GM18867 (cell line): ENCODE data around the gene CD2.

Source experiments
- ATAC-seq: cut with Tn5 transposase; IDR thresholded peaks from one replicate; pipeline ENCODE4 v1.9.1; 2021; ENCODE audit warnings: mild to moderate bottlenecking, moderate library complexity; ENCODE audit not compliant: unreplicated experiment

CD2 gene, protein sequence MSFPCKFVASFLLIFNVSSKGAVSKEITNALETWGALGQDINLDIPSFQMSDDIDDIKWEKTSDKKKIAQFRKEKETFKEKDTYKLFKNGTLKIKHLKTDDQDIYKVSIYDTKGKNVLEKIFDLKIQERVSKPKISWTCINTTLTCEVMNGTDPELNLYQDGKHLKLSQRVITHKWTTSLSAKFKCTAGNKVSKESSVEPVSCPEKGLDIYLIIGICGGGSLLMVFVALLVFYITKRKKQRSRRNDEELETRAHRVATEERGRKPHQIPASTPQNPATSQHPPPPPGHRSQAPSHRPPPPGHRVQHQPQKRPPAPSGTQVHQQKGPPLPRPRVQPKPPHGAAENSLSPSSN

GRCh38 chr1:116754198-116754977 is at the start of gene CD2:
Gene CD2 (plus strand): TSS chr1:116754430. CDS start chr1:116754493, 63 bp downstream.
- no peak for ATAC-seq

DNA sequence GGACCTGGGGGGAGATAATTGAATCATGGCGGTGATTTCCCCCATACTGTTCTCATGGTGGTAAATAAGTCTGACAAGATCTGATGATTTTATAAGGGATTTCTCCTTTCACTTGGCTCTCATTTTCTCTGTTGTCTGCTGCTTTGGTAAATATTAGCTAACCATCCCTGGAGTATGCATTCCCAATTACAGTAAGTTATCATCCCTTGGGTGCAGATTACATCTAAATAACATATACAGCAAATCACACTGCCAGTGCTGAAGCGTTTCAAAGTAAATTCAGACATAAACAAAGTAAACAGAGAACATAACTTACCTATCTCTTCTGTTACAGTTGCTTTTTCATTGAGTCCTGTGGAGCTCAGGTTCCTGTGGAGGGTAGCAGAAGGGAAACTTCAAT is 48.1 kb upstream of the CD2 start:
- no peak for ATAC-seq

GRCh38 chr1:116706841-116707240 is 47.4 kb upstream of the CD2 start:
- ATAC-seq, result no peak

DNA sequence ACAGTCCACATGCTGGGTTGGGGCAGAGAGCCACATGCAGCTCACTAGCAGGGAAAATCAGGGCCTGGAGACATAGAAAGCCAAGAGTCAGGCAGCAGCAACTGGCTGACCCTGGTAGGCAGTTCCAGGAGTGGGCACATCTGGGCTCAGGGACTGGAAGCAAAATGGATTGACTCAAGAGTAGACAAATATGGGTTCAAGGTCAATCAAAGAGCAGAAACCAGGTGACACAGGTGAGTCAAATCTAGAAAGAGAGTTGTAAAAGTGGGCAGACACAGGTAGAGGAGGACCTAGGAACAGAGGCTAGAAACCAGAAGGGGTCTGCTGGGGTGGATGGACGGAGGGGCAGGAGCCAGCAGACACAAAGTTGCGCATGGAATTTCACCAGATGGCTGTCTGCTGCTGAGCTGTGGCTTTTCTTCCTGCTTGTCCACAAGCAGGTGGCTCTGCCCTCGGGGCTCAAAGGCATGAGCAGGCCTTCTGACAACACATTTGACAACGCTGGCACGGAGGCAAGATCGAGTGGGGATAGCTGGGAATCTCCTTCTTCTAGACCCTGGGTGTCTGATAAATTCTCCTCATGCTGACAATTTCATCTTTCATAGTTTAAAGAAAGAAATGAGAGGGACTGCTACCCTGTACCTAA is 45.9 kb upstream of the CD2 start:
- no peak for ATAC-seq

DNA sequence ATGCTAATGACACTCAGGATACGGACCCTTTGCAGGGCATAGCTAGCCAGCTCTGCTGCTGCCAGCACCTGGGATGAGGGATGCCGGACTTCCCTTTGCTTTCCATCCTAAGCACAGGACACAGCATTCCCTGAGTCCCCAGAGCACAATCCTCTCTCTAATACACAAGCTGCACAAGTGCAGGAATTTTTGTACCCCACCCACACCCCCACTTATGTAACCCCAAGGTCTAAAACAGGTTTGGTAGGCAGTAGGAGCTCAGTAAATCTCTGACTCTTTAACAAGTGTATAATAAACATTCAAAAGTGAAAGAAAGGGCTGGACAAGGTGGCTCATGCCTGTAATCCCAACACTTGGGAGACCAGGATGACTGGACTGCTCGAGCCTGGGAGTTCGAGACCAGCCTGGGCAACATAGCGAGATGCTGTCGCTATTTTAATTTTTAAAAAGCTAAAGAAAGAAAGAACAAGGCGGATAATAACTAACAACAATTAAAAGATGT is 44.5 kb upstream of the CD2 start:
- ATAC-seq, result no peak

- no peak for ATAC-seq
Observed at GRCh38 chr1:116710420-116711262, 43.6 kb upstream of the CD2 start.

- no peak for ATAC-seq
Observed at GRCh38 chr1:116711263-116711840, 42.9 kb upstream of the CD2 start.

DNA sequence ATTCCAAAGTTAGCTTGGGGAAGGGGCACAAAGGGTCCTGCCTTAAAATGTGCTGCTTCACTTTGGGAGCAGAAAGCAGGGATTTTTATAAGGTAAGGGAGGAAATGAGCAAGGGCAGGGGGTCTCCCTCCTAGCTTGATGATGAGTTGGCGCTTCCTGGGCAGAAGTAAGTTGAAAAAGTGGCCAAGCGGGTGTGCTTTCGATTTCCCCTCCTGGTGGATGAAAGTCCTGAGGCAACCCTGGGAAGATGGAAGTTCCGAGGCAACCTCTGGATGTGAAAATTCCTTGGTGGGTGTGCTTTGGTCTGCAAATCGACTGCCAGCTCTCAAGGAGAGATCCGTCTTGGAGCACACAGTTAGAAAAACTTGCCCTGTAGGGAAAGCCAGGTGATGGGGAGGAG is 41.7 kb upstream of the CD2 start:
- ATAC-seq, result no peak

DNA sequence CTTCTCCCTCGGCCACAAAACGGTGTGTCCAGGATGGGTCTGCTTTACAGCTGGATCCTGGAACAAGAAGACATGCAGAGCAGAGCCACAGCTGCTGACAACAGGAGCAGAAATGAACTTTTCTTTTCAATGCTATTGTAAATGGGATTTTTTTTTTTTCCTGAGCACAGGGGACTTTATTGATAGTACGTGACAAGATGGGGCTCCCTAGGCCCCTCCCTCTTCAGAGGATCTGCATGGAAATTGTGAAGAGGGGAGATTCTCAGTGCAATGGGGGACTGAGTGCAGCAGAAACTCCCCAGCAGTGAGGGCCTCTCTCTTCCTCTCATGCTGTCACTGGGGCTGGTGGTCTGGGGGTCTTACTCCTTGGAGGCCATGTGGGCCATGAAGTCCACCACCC is 40.8 kb upstream of the CD2 start:
- no peak for ATAC-seq

GRCh38 chr1:116716391-116716790 is 37.8 kb upstream of the CD2 start:
- no peak for ATAC-seq

DNA sequence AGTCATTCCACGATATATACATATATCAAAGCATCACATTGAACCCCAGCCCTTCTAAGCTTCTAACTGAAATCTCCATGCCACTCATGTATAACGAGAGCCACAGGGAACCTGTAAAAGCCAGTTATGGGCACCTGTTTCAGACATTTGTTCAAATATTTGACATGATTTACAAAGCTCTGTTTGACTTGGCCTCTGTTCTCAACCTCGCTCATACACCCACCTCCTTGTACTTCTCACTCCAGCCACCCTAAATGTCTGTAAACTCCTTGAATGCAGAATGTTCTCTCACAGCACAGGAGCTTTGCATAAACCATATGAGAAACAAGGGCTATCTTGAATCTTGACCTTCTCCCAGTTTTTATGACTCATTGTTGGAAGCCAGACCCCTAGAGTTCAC is 36.9 kb upstream of the CD2 start:
- ATAC-seq, result no peak

- no peak for ATAC-seq
Observed at GRCh38 chr1:116720364-116721038, 33.7 kb upstream of the CD2 start.

GRCh38 chr1:116721039-116721405 is 33.2 kb upstream of the CD2 start:
- no peak for ATAC-seq

DNA sequence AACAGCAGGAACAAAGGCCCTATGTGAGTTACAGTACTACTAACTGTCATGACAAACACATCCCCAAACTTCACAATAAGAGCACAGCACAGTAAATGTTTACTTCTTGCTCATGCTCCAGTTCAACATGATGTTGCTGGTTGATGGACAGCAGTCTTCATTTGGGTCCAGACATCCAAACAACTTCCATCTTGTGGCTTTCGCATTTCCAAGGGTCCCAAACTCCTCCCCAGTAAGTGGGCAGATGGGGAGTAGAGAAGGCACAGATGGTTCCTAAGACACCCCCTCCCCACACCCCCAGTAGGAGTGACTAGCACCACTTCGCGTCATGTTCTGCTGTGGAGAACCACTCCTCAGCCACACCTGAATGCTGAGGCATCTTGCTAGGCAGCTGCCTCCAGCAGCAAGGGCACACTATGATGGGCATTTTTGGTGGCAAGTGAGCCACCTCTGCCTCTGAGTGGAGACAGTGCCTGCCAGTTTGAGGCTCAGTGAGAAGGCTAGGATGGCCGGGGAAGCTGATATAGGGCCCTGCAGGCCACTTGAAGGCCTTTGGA is 32.7 kb upstream of the CD2 start:
- no peak for ATAC-seq

DNA sequence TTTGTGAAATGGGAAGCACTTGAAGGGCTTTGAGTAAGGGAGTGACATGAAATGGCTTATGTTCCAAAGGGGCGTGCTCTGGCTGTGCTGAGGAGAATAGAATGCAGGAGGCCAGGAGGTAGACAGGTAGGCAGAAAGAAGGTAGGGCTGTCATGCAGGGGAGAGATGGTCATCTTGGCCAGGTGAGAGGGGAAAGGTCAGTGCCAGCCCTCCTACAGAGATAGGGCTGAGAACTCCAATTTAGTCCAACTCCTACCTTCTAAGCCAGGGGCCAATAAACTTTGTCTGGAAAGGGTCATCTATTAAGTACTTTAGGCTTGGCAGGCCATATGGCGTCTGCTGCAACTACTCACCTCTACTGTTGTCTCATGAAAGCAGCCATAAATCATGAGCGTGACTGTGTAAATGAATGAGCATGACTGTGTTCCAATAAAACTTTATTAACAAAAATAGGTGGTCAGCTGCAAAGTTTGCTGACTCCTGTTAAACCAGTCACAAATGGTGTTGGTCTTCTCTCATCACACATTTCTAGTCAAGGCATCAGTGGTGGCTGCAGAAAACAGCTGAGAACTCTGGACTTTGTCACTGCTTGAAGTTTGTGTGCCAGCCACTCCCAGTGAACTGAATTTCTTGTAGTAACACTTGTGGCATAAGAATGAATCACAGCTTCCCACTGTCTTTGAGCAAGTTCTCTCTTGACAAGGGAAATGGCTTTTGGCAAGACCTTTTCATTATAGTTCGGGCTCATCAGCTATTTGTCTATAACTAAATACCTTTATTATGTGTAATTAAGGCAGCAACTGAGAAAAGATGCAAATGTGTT is 32.0 kb upstream of the CD2 start:
- ATAC-seq, result no peak

DNA sequence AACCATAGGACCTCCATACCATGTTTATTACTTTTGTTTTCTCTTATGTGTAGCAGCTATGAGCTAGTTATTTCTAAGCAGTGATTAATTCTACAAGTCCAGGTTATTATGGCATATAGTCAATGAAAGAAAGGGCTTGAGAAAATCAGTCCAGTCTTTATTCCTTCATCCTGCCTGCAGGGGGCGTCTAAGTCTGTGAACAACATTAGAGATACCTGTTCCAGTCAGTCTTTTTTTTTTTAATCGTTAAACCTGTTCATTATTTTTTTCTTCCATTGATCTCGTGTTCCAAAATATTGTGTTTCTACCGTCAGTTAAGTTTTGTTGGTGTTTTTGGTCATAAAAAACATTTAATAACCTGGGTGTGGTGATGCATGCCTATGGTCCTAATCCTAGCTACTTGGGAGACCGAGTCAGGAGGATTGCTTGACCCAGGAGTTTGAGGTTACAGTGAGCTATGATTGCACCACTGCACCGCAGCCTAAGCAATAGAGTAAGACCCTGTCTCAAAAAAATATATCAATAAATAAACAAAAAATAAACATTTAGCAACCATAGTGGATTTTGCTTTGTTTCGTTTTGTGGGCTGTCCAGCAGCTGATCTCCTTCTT is 29.4 kb upstream of the CD2 start:
- peak; percentile 44 for ATAC-seq

DNA sequence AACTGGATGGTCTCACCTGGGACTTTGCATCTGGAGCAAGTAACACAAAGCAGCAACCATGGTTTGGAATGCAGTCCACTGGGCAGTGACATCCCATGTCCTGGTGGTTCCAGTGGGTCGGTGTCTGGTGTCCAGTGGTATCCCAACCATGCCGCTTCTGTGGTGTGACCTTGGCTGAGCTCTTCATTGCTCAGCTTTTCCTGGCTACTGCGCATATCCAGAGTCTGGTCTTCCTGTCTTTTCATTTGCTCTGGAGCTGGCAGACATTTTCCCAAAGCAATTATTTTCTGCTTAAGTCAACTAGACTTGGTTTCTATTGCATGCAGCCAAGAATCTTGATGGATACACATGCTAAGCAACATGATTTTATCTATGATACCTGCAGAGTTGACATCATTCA is 28.4 kb upstream of the CD2 start:
- no peak for ATAC-seq
